Measurements from ENCODE around the gene GSTT2.
"Not testable (repeated sequence)": the region's sequence is repeated elsewhere in the genome, so short reads cannot be mapped to it uniquely, and the experiment has no call there.

DNA sequence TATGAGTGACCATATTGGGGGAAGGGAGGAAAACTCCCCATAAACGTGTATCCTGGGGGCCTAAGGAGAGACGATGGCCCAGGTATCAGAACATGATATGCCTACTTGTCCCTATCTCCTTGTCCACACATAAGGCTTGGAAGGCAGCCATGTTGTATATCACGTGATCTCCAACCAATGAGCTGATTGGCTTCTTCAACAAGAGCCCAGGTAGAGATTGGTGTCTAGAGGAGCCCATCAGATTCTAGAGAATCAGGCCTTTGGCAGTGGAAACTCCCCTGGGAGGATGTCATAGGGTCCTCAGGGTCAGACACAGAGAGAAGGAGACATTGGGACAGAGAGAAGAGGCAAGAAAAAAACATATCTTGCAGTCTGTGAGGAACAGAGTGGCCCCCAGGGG is 32.5 kb upstream of the GSTT2 start:
- TF ChIP-seq, protein P1, sequence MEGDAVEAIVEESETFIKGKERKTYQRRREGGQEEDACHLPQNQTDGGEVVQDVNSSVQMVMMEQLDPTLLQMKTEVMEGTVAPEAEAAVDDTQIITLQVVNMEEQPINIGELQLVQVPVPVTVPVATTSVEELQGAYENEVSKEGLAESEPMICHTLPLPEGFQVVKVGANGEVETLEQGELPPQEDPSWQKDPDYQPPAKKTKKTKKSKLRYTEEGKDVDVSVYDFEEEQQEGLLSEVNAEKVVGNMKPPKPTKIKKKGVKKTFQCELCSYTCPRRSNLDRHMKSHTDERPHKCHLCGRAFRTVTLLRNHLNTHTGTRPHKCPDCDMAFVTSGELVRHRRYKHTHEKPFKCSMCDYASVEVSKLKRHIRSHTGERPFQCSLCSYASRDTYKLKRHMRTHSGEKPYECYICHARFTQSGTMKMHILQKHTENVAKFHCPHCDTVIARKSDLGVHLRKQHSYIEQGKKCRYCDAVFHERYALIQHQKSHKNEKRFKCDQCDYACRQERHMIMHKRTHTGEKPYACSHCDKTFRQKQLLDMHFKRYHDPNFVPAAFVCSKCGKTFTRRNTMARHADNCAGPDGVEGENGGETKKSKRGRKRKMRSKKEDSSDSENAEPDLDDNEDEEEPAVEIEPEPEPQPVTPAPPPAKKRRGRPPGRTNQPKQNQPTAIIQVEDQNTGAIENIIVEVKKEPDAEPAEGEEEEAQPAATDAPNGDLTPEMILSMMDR (IDR thresholded peaks at IDR 0.05), result not testable (repeated sequence)
- not testable (repeated sequence) for TF ChIP-seq POLR2A (IDR thresholded peaks at IDR 0.05)
